H1 (cell line): ENCODE measurements around the gene REM1. TPM values are rescaled to one million over a fixed set of nuclear protein-coding genes. Genes with fewer than 3 reads are reported as not detected.

ENCODE experiments used
- CTCF ChIA-PET: fragments of 300-600 bp; sonication (Branson Sonifier 250); formaldehyde crosslinking; loops from one replicate; lab custom pipeline; 2021; ENCODE audit not compliant: partially characterized antibody; lab: Charles Lee
- POLR2A ChIA-PET: fragments of 300-600 bp; sonication (Branson Sonifier 250); formaldehyde crosslinking; loops from one replicate; lab custom pipeline; 2021; ENCODE audit warnings: inconsistent platforms; ENCODE audit not compliant: partially characterized antibody; lab: Charles Lee
- DNase-seq, 2 experiments: peaks; one replicate each; pipeline versions ENCODE4 v3.0.0 to v3.0.0-alpha.2; 2010 to 2022; ENCODE audit warnings: low spot score in 2 of 2, low read depth in 1 of 2, mixed read lengths in 1 of 2
- FAIRE-seq: peaks from 2 replicates; lab custom pipeline; 2011; peaks lifted over from hg19 to GRCh38; lab: Jason Lieb, UNC
- H2AFZ ChIP-seq: 2 replicates; pipeline ENCODE4 v1.8.1; 2012; ENCODE audit warnings: low read length, inconsistent platforms
- H2AK5ac ChIP-seq: 2 replicates; pipeline ENCODE4 v1.6.1; 2013; ENCODE audit warnings: low read depth, low read length
- H2BK120ac ChIP-seq: replicated peaks from 2 replicates; pipeline ENCODE3; 2013; ENCODE audit warnings: low read depth, low read length, inconsistent platforms
- H2BK12ac ChIP-seq: 2 replicates; pipeline ENCODE4 v1.6.1; 2013; ENCODE audit warnings: low read depth, low read length
- H2BK15ac ChIP-seq: 2 replicates; pipeline ENCODE4 v1.6.1; 2013; ENCODE audit warnings: low read length
- H2BK20ac ChIP-seq: 2 replicates; pipeline ENCODE4 v1.6.1; 2013; ENCODE audit warnings: low read length
- H2BK5ac ChIP-seq: 2 replicates; pipeline ENCODE4 v1.6.1; 2013; ENCODE audit warnings: low read depth, low read length
- H3K14ac ChIP-seq: 2 replicates; pipeline ENCODE4 v1.6.1; 2013; ENCODE audit warnings: inconsistent platforms; ENCODE audit not compliant: insufficient read length
- H3K18ac ChIP-seq: 2 replicates; pipeline ENCODE4 v1.6.1; 2013; ENCODE audit warnings: low read length; ENCODE audit errors: extremely low read depth
- H3K23ac ChIP-seq: 2 replicates; pipeline ENCODE4 v1.6.1; 2013; ENCODE audit warnings: inconsistent platforms; ENCODE audit not compliant: insufficient read length
- H3K23me2 ChIP-seq: 2 replicates; pipeline ENCODE4 v1.6.1; 2013; ENCODE audit warnings: low read depth, low read length
- H3K27ac ChIP-seq: 2 replicates; pipeline ENCODE4 v1.6.1; 2011; ENCODE audit warnings: low read depth, low read length, inconsistent platforms
- H3K27me3 ChIP-seq, 4 experiments: replicated peaks in 1 of 4; 1 replicate in 1 of 4; 2 replicates in 3 of 4; pipeline versions ENCODE4 v1.6.1 to v1.8.1; 2011 to 2013; ENCODE audit warnings: low read length in 3 of 4, mild to moderate bottlenecking in 3 of 4, inconsistent platforms in 2 of 4, mixed read lengths in 2 of 4, moderate library complexity in 1 of 4; ENCODE audit not compliant: control insufficient read depth in 3 of 4, insufficient read depth in 3 of 4; ENCODE audit errors: extremely low read depth in 1 of 4
- H3K36me3 ChIP-seq, 4 experiments: 2 replicates each; pipeline versions ENCODE4 v1.6.1 to v1.8.1; 2011 to 2013; ENCODE audit warnings: mild to moderate bottlenecking in 4 of 4, low read length in 3 of 4, moderate library complexity in 2 of 4, control low read depth in 1 of 4, inconsistent platforms in 1 of 4; ENCODE audit not compliant: insufficient read depth in 4 of 4, control insufficient read depth in 2 of 4
- H3K4ac ChIP-seq: replicated peaks from 2 replicates; pipeline ENCODE3; 2013; ENCODE audit warnings: low read length, low read depth, mixed read lengths, inconsistent platforms; ENCODE audit not compliant: insufficient read length
- H3K4me1 ChIP-seq, 4 experiments: replicated peaks in 1 of 4; 1 replicate in 1 of 4; 2 replicates in 3 of 4; pipeline versions ENCODE4 v1.6.1 to v1.8.1; 2011 to 2013; ENCODE audit warnings: low read length in 3 of 4, inconsistent platforms in 2 of 4, mixed read lengths in 1 of 4; ENCODE audit not compliant: insufficient read depth in 4 of 4, control insufficient read depth in 3 of 4
- H3K4me2 ChIP-seq, 2 experiments: 2 replicates each; pipeline versions ENCODE4 v1.6.1 to v1.8.1; 2011 to 2013; ENCODE audit warnings: low read depth in 2 of 2, low read length in 2 of 2, control low read depth in 1 of 2, inconsistent platforms in 1 of 2, mild to moderate bottlenecking in 1 of 2; ENCODE audit not compliant: insufficient read depth in 1 of 2
- H3K4me3 ChIP-seq, 4 experiments: fragments of 200-600, 300-600 bp in 1 of 4; sonication (generic), shearing (Covaris generic), sonication (Bioruptor Twin) in 1 of 4; 2 replicates each; pipeline versions ENCODE4 v1.5.1 to v1.8.1; 2011 to 2016; ENCODE audit warnings: low read length in 4 of 4, low read depth in 3 of 4, control low read depth in 2 of 4, inconsistent platforms in 2 of 4, mild to moderate bottlenecking in 2 of 4, mixed read lengths in 1 of 4, moderate library complexity in 1 of 4; ENCODE audit not compliant: insufficient read depth in 2 of 4; ENCODE audit errors: extremely low read depth in 1 of 4
- H3K56ac ChIP-seq: replicated peaks from 2 replicates; pipeline ENCODE3; 2013; ENCODE audit warnings: low read depth, mild to moderate bottlenecking, mixed read lengths, low read length, inconsistent platforms; ENCODE audit not compliant: insufficient read length
- H3K79me1 ChIP-seq: 2 replicates; pipeline ENCODE4 v1.6.1; 2013; ENCODE audit warnings: low read depth, low read length, control low read depth
- H3K79me2 ChIP-seq, 2 experiments: 2 replicates each; pipeline versions ENCODE4 v1.6.1 to v1.8.1; 2012 to 2013; ENCODE audit warnings: low read length in 2 of 2, mild to moderate bottlenecking in 2 of 2, inconsistent platforms in 1 of 2; ENCODE audit not compliant: insufficient read depth in 2 of 2, control insufficient read depth in 1 of 2
- H3K9ac ChIP-seq, 4 experiments: replicated peaks in 1 of 4; 1 replicate in 1 of 4; 2 replicates in 3 of 4; pipeline versions ENCODE4 v1.6.1 to v1.8.1; 2011 to 2013; ENCODE audit warnings: low read depth in 3 of 4, low read length in 3 of 4, control low read depth in 2 of 4, mild to moderate bottlenecking in 2 of 4, moderate library complexity in 2 of 4, inconsistent platforms in 1 of 4; ENCODE audit errors: extremely low read depth in 1 of 4
- H3K9me3 ChIP-seq, 2 experiments: 2 replicates each; pipeline versions ENCODE4 v1.6.1 to v1.8.1; 2012 to 2013; ENCODE audit warnings: mild to moderate bottlenecking in 2 of 2, moderate library complexity in 2 of 2, control low read depth in 1 of 2, inconsistent platforms in 1 of 2, low read depth in 1 of 2, low read length in 1 of 2, mixed read lengths in 1 of 2; ENCODE audit not compliant: insufficient read depth in 2 of 2
- H4K20me1 ChIP-seq, 2 experiments: replicated peaks in 1 of 2; 2 replicates each; pipeline versions ENCODE3 to v1.8.1; 2011 to 2013; ENCODE audit warnings: inconsistent platforms in 2 of 2, low read length in 2 of 2, mild to moderate bottlenecking in 1 of 2; ENCODE audit not compliant: insufficient read depth in 2 of 2, control insufficient read depth in 1 of 2
- H4K5ac ChIP-seq: 2 replicates; pipeline ENCODE4 v1.6.1; 2013; ENCODE audit warnings: low read length, low read depth, mixed read lengths, inconsistent platforms; ENCODE audit not compliant: insufficient read length
- H4K8ac ChIP-seq: 2 replicates; pipeline ENCODE4 v1.8.0; 2013; ENCODE audit warnings: mild to moderate bottlenecking, moderate library complexity, low read length, inconsistent platforms; ENCODE audit not compliant: insufficient read depth; ENCODE audit errors: extremely low read depth
- H4K91ac ChIP-seq: replicated peaks from 2 replicates; pipeline ENCODE3; 2013; ENCODE audit warnings: low read length, mixed read lengths, inconsistent platforms; ENCODE audit not compliant: insufficient read length
- CBX5 ChIP-seq: fragments of 300-800, 300-1000 bp; sonication (generic); IDR thresholded peaks from 2 replicates; pipeline ENCODE4 v1.7.1; 2016; ENCODE audit warnings: antibody characterized with exemption, low read length, low read depth
- CEBPB ChIP-seq: IDR thresholded peaks from 2 replicates; pipeline ENCODE4 v1.6.1; 2012; ENCODE audit warnings: low read depth, low read length
- EZH2 ChIP-seq: fragments of 200-600 bp; sonication (generic); IDR thresholded peaks from 2 replicates; pipeline ENCODE4 v1.7.1; 2012; ENCODE audit warnings: low read depth, mild to moderate bottlenecking, moderate library complexity, low read length, inconsistent platforms; ENCODE audit not compliant: severe bottlenecking
- GTF2F1 ChIP-seq: IDR thresholded peaks from 2 replicates; pipeline ENCODE4 v1.6.1; 2012; ENCODE audit warnings: low read depth, low read length, improper control_type of control experiment, borderline replicate concordance
- HDAC2 ChIP-seq, 2 experiments: fragments of 300-600 bp in 1 of 2; sonication (generic) in 1 of 2; IDR thresholded peaks; 2 replicates each; pipeline ENCODE4 v1.6.1; 2011 to 2012; ENCODE audit warnings: low read depth in 2 of 2, low read length in 2 of 2, mild to moderate bottlenecking in 2 of 2, moderate library complexity in 2 of 2, borderline replicate concordance in 1 of 2, inconsistent platforms in 1 of 2
- HDAC6 ChIP-seq: IDR thresholded peaks from one replicate; pipeline ENCODE4 v1.7.1; 2012; ENCODE audit warnings: low read depth, mild to moderate bottlenecking, inconsistent platforms, low read length, moderate library complexity
- JUND ChIP-seq: IDR thresholded peaks from 2 replicates; pipeline ENCODE4 v1.6.1; 2011; ENCODE audit warnings: mild to moderate bottlenecking, improper control_type of control experiment, low read length
- KDM4A ChIP-seq: IDR thresholded peaks from one replicate; pipeline ENCODE4 v1.7.1; 2012; ENCODE audit warnings: low read depth, mild to moderate bottlenecking, moderate library complexity, low read length, inconsistent platforms; ENCODE audit not compliant: severe bottlenecking
- MAX ChIP-seq: IDR thresholded peaks from 2 replicates; pipeline ENCODE4 v1.6.1; 2012; ENCODE audit warnings: inconsistent platforms
- NANOG ChIP-seq: IDR thresholded peaks from 2 replicates; pipeline ENCODE4 v1.6.1; 2011; ENCODE audit warnings: low read length, low read depth, mild to moderate bottlenecking, inconsistent platforms; ENCODE audit not compliant: insufficient read depth, poor library complexity, severe bottlenecking
- POLR2A ChIP-seq, 2 experiments: IDR thresholded peaks; 1 replicate in 1 of 2; 2 replicates in 1 of 2; pipeline ENCODE4 v1.6.1; 2011; ENCODE audit warnings: low read depth in 2 of 2, low read length in 2 of 2, mild to moderate bottlenecking in 2 of 2; ENCODE audit errors: control extremely low read depth in 1 of 2
- POLR2AphosphoS5 ChIP-seq: IDR thresholded peaks from 2 replicates; pipeline ENCODE4 v1.6.1; 2011; ENCODE audit warnings: low read depth, low read length
- SIN3A ChIP-seq, 2 experiments: IDR thresholded peaks in 1 of 2; conservative IDR thresholded peaks in 1 of 2; 2 replicates each; pipeline ENCODE4 v1.6.1; 2011 to 2012; ENCODE audit warnings: low read length in 2 of 2, improper control_type of control experiment in 1 of 2, low read depth in 1 of 2, mild to moderate bottlenecking in 1 of 2
- TCF12 ChIP-seq: IDR thresholded peaks from 2 replicates; pipeline ENCODE4 v1.6.1; 2011; ENCODE audit warnings: low read depth, mild to moderate bottlenecking, low read length
- TEAD4 ChIP-seq: IDR thresholded peaks from 2 replicates; pipeline ENCODE4 v1.6.1; 2012; ENCODE audit warnings: low read depth, low read length, inconsistent platforms, mixed read lengths
- WGBS, 2 experiments: shearing (Covaris generic) in 1 of 2; methylation state at CpG; one replicate each; pipeline versions ENCODE4 v1.1.6 to v1.1.7; 2013 to 2015; ENCODE audit warnings: low lambda C conversion rate in 2 of 2, mixed read lengths in 2 of 2, inconsistent platforms in 1 of 2, low coverage in 1 of 2, missing lambda C conversion rate in 1 of 2; ENCODE audit not compliant: insufficient replicate concordance in 2 of 2, insufficient coverage in 1 of 2, insufficient read length in 1 of 2; ENCODE audit errors: extremely low coverage in 1 of 2, missing lambda C conversion rate in 1 of 2; 5-methylcytosine and 5-hydroxymethylcytosine counted together
- polyA plus RNA-seq, 7 experiments: library from polyadenylated mRNA; depleted of rRNA in 3 of 7; stranded (reverse) in 5 of 7; unstranded in 2 of 7; fragments of >200 nt in 5 of 7; fragments of 200-250 nt in 2 of 7; gene quantifications; 1 replicate in 5 of 7; 2 replicates in 1 of 7; 4 replicates in 1 of 7; pipeline versions ENCODE4 v1.2.1 to v1.2.3, GENCODE V29; 2011 to 2013; ENCODE audit warnings: missing spikeins in 2 of 7, mixed read lengths in 2 of 7
- total RNA-seq: library from RNA; stranded (reverse); fragmentation: NEBNext Ultra II Directional; extraction: Animal tissue kit (Norgen Biotek cat#: 25700); gene quantifications from 2 replicates; pipeline ENCODE4 v1.2.1, GENCODE V29; 2021

The REM1 gene
- total and polyA plus RNA-seq, 2 of the 8 experiments (the other 6 are each of a cell fraction or from before 2014, with no cell fraction given) = 0.05 TPM; not detected in 1

- Histone ChIP-seq H3K79me1 (no peaks in the 10 kb centered on the region), H2AFZ (no peak overlapping the region), H3K18ac (no peak overlapping the region), H3K36me3 (no peaks in the 10 kb centered on the region; a peak in 1 of 8 replicates), H3K56ac (no peak overlapping the region), H2BK15ac (no peak overlapping the region), H4K20me1 (no peaks in the 10 kb centered on the region), H3K27me3 (no peaks in the 10 kb centered on the region), H3K23ac (no peak overlapping the region), H2BK5ac (no peak overlapping the region), H4K5ac (no peak overlapping the region), H3K9ac (no peak overlapping the region), H3K4me3 (no peak overlapping the region), H2BK12ac (no peak overlapping the region), H2AK5ac (no peak overlapping the region), H3K9me3 (peaks cover 56 to 71% of the 10 kb centered on the region in 2 experiments), H4K91ac (no peak overlapping the region), H3K4me2 (no peak overlapping the region), H3K14ac (no peak overlapping the region), H3K23me2 (no peaks in the 10 kb centered on the region), H3K4me1 (no peaks in the 10 kb centered on the region; a peak in 1 of 7 replicates), H3K27ac (no peak overlapping the region), H2BK120ac (no peak overlapping the region), H2BK20ac (no peak overlapping the region), H3K4ac (no peak overlapping the region), H3K79me2 (no peaks in the 10 kb centered on the region), H4K8ac (no peak overlapping the region)
- TF ChIP-seq POLR2AphosphoS5 (no peak), MAX (no peak), EZH2 (no peak), SIN3A (conservative IDR thresholded peaks at IDR 0.05 in 1 of 2, IDR thresholded peaks at IDR 0.05 in 1 of 2; ENCODE audit: low read depth in 1 of 2, low read length in 2 of 2) (no peak), CEBPB (no peak), CBX5 (no peak), HDAC6 (no peak), GTF2F1 (no peak), TEAD4 (no peak), TCF12 (no peak), NANOG (no peak), POLR2A (IDR thresholded peaks at IDR 0.05; ENCODE audit: control extremely low read depth in 1 of 2, low read depth in 2 of 2, low read length in 2 of 2) (no peak), KDM4A (no peak), HDAC2 (IDR thresholded peaks at IDR 0.05; ENCODE audit: borderline replicate concordance in 1 of 2, low read depth in 2 of 2, low read length in 2 of 2) (no peak), JUND (no peak)
- WGBS, 2 experiments = 60% methylated on average over 2 of the region's 2 CpGs; no CpG with 5 or more reads in 1 of the 2 experiments
- CTCF ChIA-PET = no interaction called here
- DNase-seq = no peak
- FAIRE-seq = no peak
- POLR2A ChIA-PET = no interaction called here
These were observed 22.5 kb upstream of the REM1 start for GRCh38 chr20:31452575-31452974.
